H1 (cell line): ENCODE measurements around the gene IGLL5. TPM values are rescaled to one million over a fixed set of nuclear protein-coding genes. Genes with fewer than 3 reads are reported as not detected.

ENCODE experiments used
- JUN ChIP-seq: IDR thresholded peaks from 2 replicates; pipeline ENCODE4 v1.6.1; 2011; ENCODE audit warnings: low read depth, mild to moderate bottlenecking, improper control_type of control experiment, low read length
- KDM1A ChIP-seq: fragments of 200-600, 300-600 bp; sonication (generic); IDR thresholded peaks from 2 replicates; pipeline ENCODE4 v1.7.1; 2016; ENCODE audit warnings: mild to moderate bottlenecking, low read length, borderline replicate concordance
- MAFK ChIP-seq: IDR thresholded peaks from 2 replicates; pipeline ENCODE4 v1.6.1; 2012; ENCODE audit warnings: low read depth, mild to moderate bottlenecking, improper control_type of control experiment, low read length
- RAD21 ChIP-seq, 2 experiments: IDR thresholded peaks in 1 of 2; conservative IDR thresholded peaks in 1 of 2; 2 replicates each; pipeline ENCODE4 v1.6.1; 2011; ENCODE audit warnings: low read depth in 2 of 2, low read length in 2 of 2, improper control_type of control experiment in 1 of 2, inconsistent platforms in 1 of 2, mild to moderate bottlenecking in 1 of 2, moderate library complexity in 1 of 2
- RBBP5 ChIP-seq: IDR thresholded peaks from 2 replicates; pipeline ENCODE4 v1.7.1; 2012; ENCODE audit warnings: low read depth, mild to moderate bottlenecking, inconsistent platforms, low read length, moderate library complexity, borderline replicate concordance
- RXRA ChIP-seq: IDR thresholded peaks from 2 replicates; pipeline ENCODE4 v1.6.1; 2011; ENCODE audit warnings: low read depth, mild to moderate bottlenecking, low read length, moderate library complexity; ENCODE audit not compliant: insufficient read depth
- SP4 ChIP-seq: IDR thresholded peaks from 2 replicates; pipeline ENCODE4 v1.6.1; 2012; ENCODE audit warnings: low read length, inconsistent platforms
- SUZ12 ChIP-seq: fragments of 200-600 bp; sonication (generic); IDR thresholded peaks from 2 replicates; pipeline ENCODE4 v1.6.1; 2012; ENCODE audit warnings: mild to moderate bottlenecking, inconsistent platforms, low read length, moderate library complexity, mixed read lengths
- TAF1 ChIP-seq: IDR thresholded peaks from 2 replicates; pipeline ENCODE4 v1.6.1; 2011; ENCODE audit warnings: mild to moderate bottlenecking, low read depth, low read length
- YY1 ChIP-seq: IDR thresholded peaks from 2 replicates; pipeline ENCODE4 v1.6.1; 2011; ENCODE audit warnings: low read depth, mild to moderate bottlenecking, low read length
- polyA plus RNA-seq, 7 experiments: library from polyadenylated mRNA; depleted of rRNA in 3 of 7; stranded (reverse) in 5 of 7; unstranded in 2 of 7; fragments of >200 nt in 5 of 7; fragments of 200-250 nt in 2 of 7; gene quantifications; 1 replicate in 5 of 7; 2 replicates in 1 of 7; 4 replicates in 1 of 7; pipeline versions ENCODE4 v1.2.1 to v1.2.3, GENCODE V29; 2011 to 2013; ENCODE audit warnings: missing spikeins in 2 of 7, mixed read lengths in 2 of 7
- total RNA-seq: library from RNA; stranded (reverse); fragmentation: NEBNext Ultra II Directional; extraction: Animal tissue kit (Norgen Biotek cat#: 25700); gene quantifications from 2 replicates; pipeline ENCODE4 v1.2.1, GENCODE V29; 2021

The IGLL5 gene
- total and polyA plus RNA-seq, 2 of the 8 experiments (the other 6 are each of a cell fraction or from before 2014, with no cell fraction given): not detected

DNA sequence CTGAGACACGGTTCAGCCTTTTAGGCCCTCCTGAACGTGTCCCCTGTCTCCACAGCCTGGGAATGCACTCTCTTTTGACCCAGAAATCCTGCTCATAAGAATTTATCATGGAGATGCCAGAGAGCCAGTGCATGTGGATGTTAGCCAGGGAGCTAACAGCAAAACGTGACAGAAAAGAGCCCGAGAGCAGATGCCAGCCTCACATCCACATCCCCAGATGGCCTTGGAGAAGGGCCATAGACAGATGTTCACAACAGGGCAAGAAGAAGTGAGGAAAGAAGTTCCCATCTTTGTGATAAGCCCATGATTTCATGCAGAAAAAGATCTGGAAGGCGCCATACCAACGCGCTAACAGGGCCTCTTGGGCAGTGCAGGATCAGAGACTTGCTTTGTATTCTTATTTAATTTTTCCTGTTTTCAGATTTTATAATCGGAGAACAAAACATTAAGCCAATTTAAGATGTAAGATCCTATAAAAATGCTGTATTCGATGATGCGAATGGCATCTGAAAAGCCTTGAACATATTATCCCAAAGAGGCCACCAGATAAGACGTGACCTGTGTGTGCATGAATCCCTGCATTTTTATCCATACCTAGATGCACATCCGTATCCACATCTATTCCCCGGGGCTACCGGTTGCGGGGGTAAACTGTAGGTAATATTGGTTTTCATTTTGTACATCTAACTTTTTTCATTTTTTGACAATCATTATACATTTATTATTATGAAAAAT is 48.7 kb downstream of the IGLL5 start (continued):
- TF ChIP-seq SP4 (no peak), RAD21 (IDR thresholded peaks at IDR 0.05 in 1 of 2, conservative IDR thresholded peaks at IDR 0.05 in 1 of 2; ENCODE audit: low read depth in 2 of 2, low read length in 2 of 2) (no peak), KDM1A (no peak), RXRA (no peak), TAF1 (no peak), JUN (no peak), RBBP5 (no peak), YY1 (no peak), SUZ12 (no peak), MAFK (no peak)
